GM21526 (cell line): ENCODE data around the gene EIF5B.
"Not testable (repeated sequence)": the region's sequence is repeated elsewhere in the genome, so short reads cannot be mapped to it uniquely, and the experiment has no call there.

ENCODE experiments used
- ATAC-seq: cut with Tn5 transposase; IDR thresholded peaks from one replicate; pipeline ENCODE4 v1.9.1; 2021; ENCODE audit warnings: moderate library complexity; ENCODE audit not compliant: unreplicated experiment, low FRiP score

The EIF5B gene

DNA sequence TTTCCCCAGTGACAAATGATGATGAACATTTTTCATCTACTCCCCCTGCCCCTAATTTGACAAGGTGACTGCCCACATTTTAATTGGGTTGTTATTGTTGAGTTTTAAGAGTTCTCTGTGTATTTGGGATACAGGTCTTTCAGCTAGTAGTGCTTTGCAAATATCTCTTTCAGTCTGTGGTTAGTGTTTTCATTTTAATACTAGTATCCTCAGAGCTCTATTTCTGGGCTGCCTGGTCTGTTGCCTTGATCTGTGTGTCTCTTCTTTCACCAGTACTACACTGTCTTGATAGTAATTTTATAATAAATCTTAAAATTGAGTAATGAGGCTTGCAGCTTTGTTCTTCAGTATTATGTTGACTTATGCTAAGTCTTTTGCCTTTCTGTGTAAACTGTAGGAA lies 19.7 kb downstream of the EIF5B start:
- ATAC-seq, result no peak

GRCh38 chr2:99365661-99366060 lies 28.5 kb downstream of the EIF5B start:
- ATAC-seq, result no peak

DNA sequence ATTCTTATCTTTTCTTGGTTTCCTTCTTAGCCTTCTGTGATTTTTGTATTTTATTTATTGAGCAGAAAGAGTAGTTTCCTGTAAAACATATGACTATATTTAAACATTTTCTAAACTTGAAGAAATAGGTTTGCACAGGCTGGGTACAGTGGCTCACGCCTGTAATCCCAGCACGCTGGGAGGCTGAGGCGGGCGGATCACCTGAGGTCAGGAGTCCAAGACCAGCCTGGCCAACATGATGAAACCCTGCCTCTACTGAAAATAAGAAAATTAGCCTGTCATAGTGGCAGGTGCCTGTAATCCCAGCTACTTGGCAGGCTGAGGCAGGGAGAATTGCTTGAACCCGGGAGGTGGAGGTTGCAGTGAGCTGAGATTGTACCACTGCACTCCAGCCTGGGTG lies 31.7 kb downstream of the EIF5B start:
- ATAC-seq, result not testable (repeated sequence)

DNA sequence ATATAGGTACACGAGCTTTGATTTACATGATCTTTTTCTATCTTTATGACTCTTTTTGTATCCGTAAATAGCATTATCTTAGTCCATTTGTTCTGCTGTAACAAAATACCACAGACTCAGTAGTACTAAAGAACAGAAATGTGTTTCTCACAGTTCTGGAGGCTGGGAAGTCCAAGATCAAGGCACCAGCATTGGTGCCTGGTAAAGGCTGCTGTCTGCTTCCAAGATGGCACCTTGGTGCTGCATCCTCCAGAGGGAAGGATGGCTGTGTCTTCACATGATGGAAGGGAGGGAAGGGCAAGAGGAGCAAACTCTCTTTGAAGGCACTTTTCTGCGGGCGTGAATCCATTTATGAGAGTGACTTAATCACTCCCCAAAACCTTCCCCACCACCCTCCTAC lies 36.0 kb downstream of the EIF5B start:
- no peak for ATAC-seq

GRCh38 chr2:99374747-99375146 lies 37.6 kb downstream of the EIF5B start:
- ATAC-seq, result no peak

GRCh38 chr2:99376254-99376864 lies 39.2 kb downstream of the EIF5B start:
- ATAC-seq, result no peak

GRCh38 chr2:99377879-99378278 lies 40.7 kb downstream of the EIF5B start:
- no peak for ATAC-seq

DNA sequence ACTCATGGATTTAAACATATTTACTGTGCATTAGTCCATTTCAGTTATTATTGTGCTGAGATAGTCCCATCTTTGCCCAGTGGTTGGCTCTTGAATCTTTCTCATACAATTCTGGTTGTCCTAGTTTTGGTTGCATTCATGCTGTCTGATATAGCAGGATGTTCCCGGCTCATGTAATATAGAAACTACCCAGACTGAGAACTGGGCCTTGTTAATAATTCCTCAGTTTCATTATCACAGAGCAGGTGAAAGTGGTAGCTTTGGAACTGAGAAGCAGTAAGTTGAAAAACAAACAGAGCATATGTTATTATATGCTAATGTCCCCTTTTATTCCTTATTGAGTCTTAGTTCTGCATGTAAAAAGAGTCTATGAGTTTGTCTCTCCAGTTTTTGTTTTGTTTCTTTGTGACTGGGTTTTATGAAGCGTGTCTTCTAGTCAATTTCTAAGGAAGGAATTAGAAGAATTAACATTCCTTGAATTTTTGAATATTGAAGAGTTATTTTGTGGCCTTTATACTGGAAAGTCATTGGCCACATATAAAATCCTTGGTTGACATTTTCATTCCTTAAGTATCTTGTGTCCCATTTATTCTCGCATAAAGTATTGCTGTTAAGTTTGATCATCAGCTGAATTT lies 43.3 kb downstream of the EIF5B start:
- no peak for ATAC-seq

DNA sequence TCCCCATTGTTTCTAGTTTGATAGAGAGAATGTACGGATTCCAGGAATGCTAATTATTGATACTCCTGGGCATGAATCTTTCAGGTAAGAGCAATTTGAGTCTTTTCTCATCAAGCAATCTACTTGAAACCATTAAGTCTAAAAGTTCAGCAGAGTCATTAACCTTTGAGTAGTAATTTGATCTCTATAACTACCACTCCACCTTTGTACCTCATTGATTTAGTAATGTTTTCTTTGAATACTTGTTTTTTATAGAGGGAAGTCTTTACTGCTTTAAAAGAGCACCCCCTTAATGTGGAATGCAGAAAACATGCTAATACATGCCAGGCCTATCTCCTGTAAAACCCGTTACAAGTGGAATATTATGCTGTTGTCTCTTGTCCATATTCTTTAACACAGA lies 45.0 kb downstream of the EIF5B start:
- no peak for ATAC-seq

DNA sequence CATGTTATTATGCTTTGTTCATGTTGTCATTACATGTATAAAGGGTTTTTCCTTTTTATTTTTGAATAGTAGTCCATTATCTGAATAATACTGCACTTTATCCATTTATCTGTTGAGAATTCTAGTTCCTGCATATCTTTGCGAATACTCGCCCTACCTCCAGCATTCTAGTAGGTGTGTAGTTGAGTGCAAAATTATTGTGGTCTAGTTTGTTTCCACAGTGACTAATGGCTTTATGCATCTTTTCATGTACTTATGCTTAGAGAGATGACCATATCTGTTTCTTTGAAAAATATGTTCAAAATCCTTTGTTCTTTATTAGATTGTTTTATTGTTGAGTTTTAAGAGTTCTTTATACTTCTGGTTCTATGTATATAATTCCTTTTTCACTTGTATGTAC lies 48.8 kb downstream of the EIF5B start:
- no peak for ATAC-seq

DNA sequence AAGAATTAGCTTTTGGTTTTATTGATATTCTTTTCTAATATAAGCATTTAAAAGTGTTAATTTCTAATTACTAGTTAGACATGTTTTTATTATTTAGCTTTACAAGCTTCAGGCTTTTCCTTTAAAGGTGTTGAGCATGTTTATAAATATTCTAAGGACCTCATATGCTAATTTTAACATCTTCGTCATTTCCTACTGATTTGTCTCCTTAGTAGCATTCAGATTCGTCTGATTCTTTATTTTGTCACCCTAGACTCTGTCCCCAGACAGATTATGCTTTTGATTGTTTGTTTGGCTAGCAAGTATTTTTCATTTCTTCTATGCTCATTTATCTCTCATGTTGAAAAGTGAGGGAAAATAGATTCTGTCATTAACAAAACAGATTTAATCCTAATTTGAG lies 51.7 kb downstream of the EIF5B start:
- no peak for ATAC-seq

GRCh38 chr2:99389371-99389770 lies 52.2 kb downstream of the EIF5B start:
- no peak for ATAC-seq

DNA sequence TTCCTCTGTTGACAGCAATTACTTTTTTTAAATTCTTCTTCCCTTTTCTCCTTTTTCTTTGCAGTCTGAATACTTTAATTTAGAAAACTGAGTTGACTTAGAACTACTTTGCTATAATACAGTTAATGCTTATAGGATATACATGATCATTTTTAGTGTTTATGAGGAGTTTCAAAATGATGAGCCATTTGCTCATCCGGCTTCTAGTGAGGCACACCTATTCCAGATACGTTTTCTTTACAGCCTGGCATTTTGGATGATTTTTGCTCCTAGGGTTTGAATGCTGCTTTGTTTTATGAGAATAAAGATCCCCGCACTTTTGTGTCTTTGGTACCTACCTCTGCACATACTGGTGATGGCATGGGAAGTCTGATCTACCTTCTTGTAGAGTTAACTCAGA lies 52.8 kb downstream of the EIF5B start:
- ATAC-seq, result no peak

- no peak for ATAC-seq
Observed at GRCh38 chr2:99395589-99396130, 58.5 kb downstream of the EIF5B start.

DNA sequence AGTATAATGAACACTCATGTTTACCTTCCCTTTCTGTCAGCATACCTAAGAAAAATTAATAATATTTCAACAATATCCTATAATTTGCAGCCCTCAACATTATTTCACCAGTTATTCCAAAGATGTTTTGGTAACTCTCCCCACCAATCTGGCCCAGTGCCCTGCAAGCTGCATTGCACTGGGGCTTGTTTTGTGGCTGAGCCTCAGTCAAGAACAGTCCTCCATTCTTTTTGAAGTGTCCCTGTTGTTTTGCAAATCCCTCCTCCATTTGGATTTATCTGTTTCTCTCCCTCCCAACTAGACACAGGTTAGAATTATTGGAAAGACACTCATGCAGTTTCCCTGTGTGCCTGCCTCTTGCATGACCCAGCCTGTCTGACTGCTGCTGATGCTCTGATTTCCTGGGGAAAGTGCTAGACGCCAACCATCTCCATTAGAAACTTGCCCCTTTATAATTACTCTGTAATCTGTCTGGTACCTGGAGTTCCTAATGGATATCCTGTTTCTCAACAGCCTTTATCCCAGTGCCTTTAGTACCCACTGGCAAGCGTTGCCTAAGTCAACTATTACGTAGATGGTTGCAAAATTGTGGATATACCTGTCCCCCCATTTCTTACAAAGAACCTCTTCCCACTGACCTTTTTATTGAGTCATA lies 60.2 kb downstream of the EIF5B start:
- ATAC-seq, result no peak

GRCh38 chr2:99398303-99398702 lies 61.1 kb downstream of the EIF5B start:
- no peak for ATAC-seq

GRCh38 chr2:99399063-99399462 lies 61.9 kb downstream of the EIF5B start:
- no peak for ATAC-seq

DNA sequence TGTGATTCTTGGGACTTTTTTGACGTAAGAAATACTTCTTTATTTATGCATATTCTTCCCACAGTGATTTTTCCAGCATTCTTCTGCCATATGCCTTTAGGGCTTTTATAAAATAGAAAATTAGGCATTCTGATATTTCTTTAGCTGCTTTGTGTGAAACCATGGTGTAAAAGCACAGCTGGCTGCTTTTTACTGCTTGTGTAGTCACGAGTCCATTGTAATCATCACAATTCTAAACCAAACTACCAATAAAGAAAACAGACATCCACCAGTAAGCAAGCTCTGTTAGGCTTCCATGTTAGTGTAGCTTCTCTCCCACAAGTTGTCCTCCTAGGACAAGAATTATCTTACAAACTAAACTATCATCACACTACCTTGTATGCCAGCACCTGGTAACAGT lies 62.6 kb downstream of the EIF5B start:
- ATAC-seq, result no peak

DNA sequence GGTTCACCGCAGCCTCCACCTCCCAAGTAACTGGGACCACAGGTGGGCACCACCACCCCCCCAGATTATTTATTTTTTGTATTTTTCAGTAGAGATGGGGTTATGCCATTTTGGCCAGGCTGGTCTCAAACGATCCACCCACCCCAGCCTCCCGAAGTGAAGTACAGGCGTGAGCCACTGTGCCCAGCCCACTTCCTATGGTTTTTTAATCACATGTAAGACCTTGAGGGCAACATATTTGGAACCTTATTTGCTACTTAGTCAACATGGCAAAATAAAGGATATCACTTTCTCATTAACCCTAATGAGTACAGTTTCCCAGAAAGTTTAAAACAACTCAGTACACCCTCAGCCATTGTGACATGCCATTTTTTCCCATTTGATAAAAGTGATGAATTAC lies 64.7 kb downstream of the EIF5B start:
- ATAC-seq, result no peak

GRCh38 chr2:99403084-99403483 lies 65.9 kb downstream of the EIF5B start:
- no peak for ATAC-seq

DNA sequence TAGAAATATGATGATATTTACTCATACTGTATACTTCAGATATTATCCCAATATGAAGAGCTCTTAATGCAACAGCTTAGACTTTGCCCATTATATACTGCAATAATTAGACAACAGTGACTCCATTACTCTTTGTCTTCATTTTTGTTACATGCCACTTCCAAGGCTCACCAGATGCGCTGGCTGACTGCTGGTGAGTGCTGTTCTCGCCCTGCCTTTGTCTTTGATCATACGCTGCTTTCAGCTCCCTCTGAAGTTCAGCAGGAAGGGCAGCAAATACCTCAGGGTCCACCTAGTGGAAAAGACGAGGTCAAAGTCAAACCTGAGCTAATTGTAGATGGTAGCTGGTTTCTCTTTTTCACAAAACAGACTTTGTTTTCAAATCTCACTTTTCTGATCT lies 66.3 kb downstream of the EIF5B start:
- ATAC-seq, result no peak
